Hair follicular keratinocyte (primary cell): Measurements from ENCODE around the gene PTF1A. TPM values are rescaled to one million over a fixed set of nuclear protein-coding genes. Genes with fewer than 3 reads are reported as not detected.

Source experiments
- total RNA-seq: library from RNA; depleted of rRNA; stranded (reverse); fragments of >200 nt; gene quantifications from 2 replicates; pipeline ENCODE4 v1.2.3, GENCODE V29; 2015

PTF1A gene, protein sequence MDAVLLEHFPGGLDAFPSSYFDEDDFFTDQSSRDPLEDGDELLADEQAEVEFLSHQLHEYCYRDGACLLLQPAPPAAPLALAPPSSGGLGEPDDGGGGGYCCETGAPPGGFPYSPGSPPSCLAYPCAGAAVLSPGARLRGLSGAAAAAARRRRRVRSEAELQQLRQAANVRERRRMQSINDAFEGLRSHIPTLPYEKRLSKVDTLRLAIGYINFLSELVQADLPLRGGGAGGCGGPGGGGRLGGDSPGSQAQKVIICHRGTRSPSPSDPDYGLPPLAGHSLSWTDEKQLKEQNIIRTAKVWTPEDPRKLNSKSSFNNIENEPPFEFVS
- total RNA-seq: not detected in 2 replicates

GRCh38 chr10:23191764-23192711 is at the start of gene PTF1A:
Gene PTF1A, plus strand, starts transcription at chr10:23192312. Its CDS starts 219 bp downstream, at chr10:23192531.

Other genes starting within 250 kb of the PTF1A start
- 19.7 and 24.1 TPM in 2 replicates for gene MSRB2, start 96.7 kb upstream of the PTF1A start, total RNA-seq
- 0.34 TPM in 1 of 2 replicates, not detected in the other for gene C10orf67, start 152.5 kb downstream of the PTF1A start, total RNA-seq
- 9.3 and 10.2 TPM in 2 replicates for gene OTUD1, start 246.8 kb downstream of the PTF1A start, total RNA-seq